Transverse colon (tissue), 4 donors: ENCODE data around the gene GRAMD2B. TPM values are rescaled to one million over a fixed set of nuclear protein-coding genes. Genes with fewer than 3 reads are reported as not detected.

ENCODE experiments used
- DNase-seq: peaks from one replicate; pipeline ENCODE4 v3.0.0-alpha.2; 2019
- H3K27ac ChIP-seq, 4 donors: fragments of 200-600 bp; sonication (generic); 2 replicates each; pipeline ENCODE4 v1.5.1; 2016 to 2018; ENCODE audit warnings: inconsistent platforms in 4 of 4
- H3K27me3 ChIP-seq: fragments of 200-600 bp; sonication (generic); 2 replicates; pipeline ENCODE4 v1.5.1; 2017; ENCODE audit warnings: inconsistent platforms
- H3K36me3 ChIP-seq, 4 donors: fragments of 200-600 bp; sonication (generic); 2 replicates each; pipeline ENCODE4 v1.5.1; 2017 to 2019; ENCODE audit warnings: inconsistent platforms in 4 of 4
- H3K4me1 ChIP-seq, 4 donors: fragments of 200-600 bp; sonication (generic); 2 replicates each; pipeline ENCODE4 v1.5.1; 2017 to 2020; ENCODE audit warnings: inconsistent platforms in 4 of 4
- H3K4me3 ChIP-seq, 4 donors: fragments of 200-600 bp; sonication (generic); 1 replicate in 1 of 4; 2 replicates in 3 of 4; pipeline versions ENCODE4 v1.5.1 to v1.6.1; 2017 to 2019; ENCODE audit warnings: inconsistent platforms in 4 of 4
- H3K9me3 ChIP-seq, 2 donors: fragments of 200-600 bp; sonication (generic); 2 replicates each; pipeline ENCODE4 v1.5.1; 2017 to 2019; ENCODE audit warnings: inconsistent platforms in 2 of 2
- CTCF ChIP-seq, 5 experiments: fragments of 200-600 bp in 3 of 5; fragments of 450-650 bp in 2 of 5; sonication (generic) in 3 of 5; IDR thresholded peaks; 1 replicate in 2 of 5; 2 replicates in 3 of 5; pipeline ENCODE4 v1.5.1; 2016 to 2017; ENCODE audit warnings: antibody characterized with exemption in 5 of 5, inconsistent platforms in 3 of 5, mild to moderate bottlenecking in 2 of 5, moderate library complexity in 1 of 5
- EP300 ChIP-seq: sonication (generic); formaldehyde crosslinking; IDR thresholded peaks from one replicate; pipeline ENCODE4 v1.6.1; 2017; ENCODE audit warnings: antibody characterized with exemption, low read depth
- POLR2A ChIP-seq: fragments of 450-650 bp; IDR thresholded peaks from one replicate; pipeline ENCODE4 v1.6.1; 2016; ENCODE audit warnings: antibody characterized with exemption, mild to moderate bottlenecking, moderate library complexity
- POLR2AphosphoS5 ChIP-seq, 3 donors: sonication (generic); formaldehyde crosslinking; IDR thresholded peaks; one replicate each; pipeline ENCODE4 v1.6.1; 2016; ENCODE audit warnings: antibody characterized with exemption in 3 of 3
- WGBS, 2 donors: methylation state at CpG; one replicate each; pipeline ENCODE4 v1.1.5; 2018; ENCODE audit warnings: low coverage in 1 of 2; 5-methylcytosine and 5-hydroxymethylcytosine counted together
- in situ Hi-C, 4 donors: fragments of 200-750 bp; cut with MboI; loops; one replicate each; pipeline versions ENCODE4 v1.15.0 to v1.15.1; 2017; ENCODE audit warnings: low sequenced_read_pairs in 3 of 4, low pct_ligation_motif_present in 1 of 4, low pct_unique_long_range_greater_than_20kb in 1 of 4
- intact Hi-C: fragments of 100-400 bp; cut with DNase I; formaldehyde crosslinking; loops from one replicate; pipeline ENCODE4 v1.15.1; 2023; ENCODE audit warnings: low total_unique reads
- total RNA-seq, 4 donors: library from RNA; depleted of rRNA; stranded (reverse); fragments of >200 nt; gene quantifications; one replicate each; pipeline ENCODE4 v1.1.0, GENCODE V29; 2016

The GRAMD2B gene
- total RNA-seq, 4 donors from 2014 or later: 93.9 to 191 (median 161) TPM

- no peak for TF ChIP-seq CTCF (IDR thresholded peaks at IDR 0.05)
- no peak for TF ChIP-seq POLR2A
- no peak for TF ChIP-seq POLR2AphosphoS5 (IDR thresholded peaks at IDR 0.05)
- TF ChIP-seq EP300: no peak
- no peak for DNase-seq
- Histone ChIP-seq H3K27me3 (no peaks in the 10 kb centered on the region), H3K9me3 (no peaks in the 10 kb centered on the region), H3K4me3 (no peak overlapping the region), H3K36me3 (no peaks in the 10 kb centered on the region), H3K4me1 (peaks cover 0 to 31% (median 5%) of the 10 kb centered on the region in 4 donors), H3K27ac (no peak overlapping the region)
- in situ Hi-C loops: no loop called here
- 74 to 82% methylated on average over 4 of the region's 4 CpGs for WGBS, 2 donors
- intact Hi-C loops: no loop called here
These were observed 82.9 kb downstream of the GRAMD2B start for GRCh38 chr5:126506079-126506478.

GRCh38 chr5:126508251-126508961 lies 85.2 kb downstream of the GRAMD2B start:
- Histone ChIP-seq H3K36me3 (no peaks in the 10 kb centered on the region), H3K4me3 (no peak overlapping the region), H3K27me3 (no peaks in the 10 kb centered on the region), H3K4me1 (peaks cover 0 to 27% (median 3%) of the 10 kb centered on the region in 4 donors), H3K27ac (peak overlapping the region; percentile 64 to 76 (median 66)), H3K9me3 (no peaks in the 10 kb centered on the region)
- no peak for TF ChIP-seq EP300
- no peak for TF ChIP-seq POLR2A
- no peak for TF ChIP-seq POLR2AphosphoS5 (IDR thresholded peaks at IDR 0.05)
- no peak for TF ChIP-seq CTCF (IDR thresholded peaks at IDR 0.05)
- 74 to 78% methylated on average over 7 to 13 of the region's 13 CpGs for WGBS, 2 donors
- intact Hi-C loops (no loop called here), in situ Hi-C loops (no loop called here)
- DNase-seq: no peak

GRCh38 chr5:126508962-126509279 lies 85.7 kb downstream of the GRAMD2B start:
- Histone ChIP-seq H3K27me3 (no peaks in the 10 kb centered on the region), H3K27ac (peak overlapping the region; percentile 64 to 76 (median 66)), H3K4me1 (peaks cover 0 to 22% (median 3%) of the 10 kb centered on the region in 4 donors), H3K9me3 (no peaks in the 10 kb centered on the region), H3K36me3 (no peaks in the 10 kb centered on the region), H3K4me3 (no peak overlapping the region)
- in situ Hi-C loops: no loop called here
- DNase-seq: peak; percentile 29
- intact Hi-C loops: no loop called here
- TF ChIP-seq EP300: peak; percentile 93
- TF ChIP-seq POLR2A: no peak
- TF ChIP-seq POLR2AphosphoS5 (IDR thresholded peaks at IDR 0.05): peak; percentile 24 to 88 (median 76)

- H3K27ac ChIP-seq: peak overlapping the region; percentile 64 to 76 (median 66)
- no peaks in the 10 kb centered on the region for H3K27me3 ChIP-seq
- H3K4me3 ChIP-seq: no peak overlapping the region
- H3K9me3 ChIP-seq: no peaks in the 10 kb centered on the region
- DNase-seq: no peak
- H3K36me3 ChIP-seq: no peaks in the 10 kb centered on the region
- peaks cover 0 to 18% (median 3%) of the 10 kb centered on the region in 4 donors for H3K4me1 ChIP-seq
- in situ Hi-C loops (no loop called here), intact Hi-C loops (no loop called here)
- no peak for TF ChIP-seq POLR2AphosphoS5 (IDR thresholded peaks at IDR 0.05)
- TF ChIP-seq POLR2A: no peak
- no peak for TF ChIP-seq CTCF (IDR thresholded peaks at IDR 0.05)
- no peak for TF ChIP-seq EP300
- WGBS, 2 donors: 71 to 90% methylated on average over 5 of the region's 5 CpGs
These were observed 86.1 kb downstream of the GRAMD2B start for GRCh38 chr5:126509339-126509738.
